ENCODE measurements around the gene OS9. TPM values are rescaled to one million over a fixed set of nuclear protein-coding genes. Genes with fewer than 3 reads are reported as not detected.

The OS9 gene
- total RNA-seq, 1 donor: 211 TPM

DNA sequence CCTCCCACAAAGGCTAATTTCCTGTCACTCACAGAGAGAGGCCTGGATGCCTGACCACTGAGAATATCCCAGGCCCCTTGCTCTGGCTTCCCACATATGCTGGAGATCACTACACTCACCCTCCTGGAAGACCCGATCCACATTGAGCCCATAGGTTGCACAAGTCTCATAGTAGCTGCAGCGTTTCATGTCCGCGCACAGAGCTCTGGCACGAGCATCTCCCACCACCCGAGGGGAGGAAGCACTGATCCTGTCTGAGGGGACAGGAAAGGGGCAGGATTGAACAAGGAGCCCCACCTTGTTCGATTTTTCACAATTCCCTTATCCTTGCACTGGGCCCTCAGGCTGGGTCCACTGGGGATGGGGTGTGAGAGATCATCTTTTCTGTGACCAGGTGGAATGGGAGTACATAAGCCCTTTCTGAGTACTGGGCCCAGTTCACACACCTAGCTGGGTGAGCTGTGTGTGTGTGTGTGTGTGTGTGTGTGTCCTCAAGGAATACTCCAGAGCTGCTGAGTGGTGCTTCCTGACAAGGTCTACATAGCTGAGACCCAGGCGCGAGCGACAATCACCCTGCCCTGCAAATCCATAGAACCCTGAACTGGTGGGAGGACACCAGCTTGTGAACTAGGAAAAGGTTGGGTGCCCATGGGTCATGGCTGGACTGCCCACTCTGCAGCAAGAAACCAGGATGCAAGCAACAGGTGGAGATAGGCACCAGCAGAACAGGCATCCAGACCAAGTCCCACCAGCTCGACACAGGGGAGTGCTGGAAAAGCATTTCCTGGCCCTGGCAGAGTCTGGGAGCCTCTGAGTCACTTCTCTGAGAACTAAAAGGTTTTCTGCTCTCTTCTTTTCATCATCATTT is 39.0 kb downstream of the OS9 start:
- peaks cover 57% of the 10 kb centered on the region for H3K27me3 ChIP-seq (ENCODE audit: insufficient read depth, low read length)
- no peak for TF ChIP-seq CTCF (IDR thresholded peaks at IDR 0.05; ENCODE audit: extremely low read depth, low read depth, low read length)

GRCh38 chr12:57733928-57734327 is 40.0 kb downstream of the OS9 start:
- Histone ChIP-seq H3K4me1 (ENCODE audit: insufficient read depth, low read length) (peaks cover 9% of the 10 kb centered on the region), H3K9me3 (ENCODE audit: low read depth, low read length) (no peaks in the 10 kb centered on the region), H3K27me3 (ENCODE audit: insufficient read depth, low read length) (peaks cover 64% of the 10 kb centered on the region), H2AFZ (ENCODE audit: low read length) (no peak overlapping the region), H4K20me1 (ENCODE audit: insufficient read depth, low read length) (peaks cover 4% of the 10 kb centered on the region), H3K4me3 (ENCODE audit: insufficient read depth, low read length) (no peak overlapping the region), H3K27ac (ENCODE audit: low read depth, low read length) (no peak overlapping the region), H3K79me2 (ENCODE audit: insufficient read depth, low read length) (no peaks in the 10 kb centered on the region), H3K4me2 (ENCODE audit: insufficient read depth, low read length) (no peak overlapping the region), H3K36me3 (ENCODE audit: insufficient read depth, low read length) (no peaks in the 10 kb centered on the region)
- no peak for TF ChIP-seq CTCF (IDR thresholded peaks at IDR 0.05; ENCODE audit: extremely low read depth, low read depth, low read length)
- DNase-seq (ENCODE audit: insufficient read length, low spot score, missing footprints): no peak

More for the DNA sequence above, 39.0 kb downstream of the OS9 start:
- Histone ChIP-seq H2AFZ (ENCODE audit: low read length) (no peak overlapping the region), H3K4me2 (ENCODE audit: insufficient read depth, low read length) (no peak overlapping the region), H3K4me1 (ENCODE audit: insufficient read depth, low read length) (peaks cover 9% of the 10 kb centered on the region), H4K20me1 (ENCODE audit: insufficient read depth, low read length) (peaks cover 4% of the 10 kb centered on the region), H3K4me3 (ENCODE audit: insufficient read depth, low read length) (no peak overlapping the region), H3K27ac (ENCODE audit: low read depth, low read length) (no peak overlapping the region), H3K79me2 (ENCODE audit: insufficient read depth, low read length) (no peaks in the 10 kb centered on the region), H3K9me3 (ENCODE audit: low read depth, low read length) (no peaks in the 10 kb centered on the region), H3K36me3 (ENCODE audit: insufficient read depth, low read length) (no peaks in the 10 kb centered on the region)
- peak; percentile 79 for DNase-seq (ENCODE audit: insufficient read length, low spot score, missing footprints)

DNA sequence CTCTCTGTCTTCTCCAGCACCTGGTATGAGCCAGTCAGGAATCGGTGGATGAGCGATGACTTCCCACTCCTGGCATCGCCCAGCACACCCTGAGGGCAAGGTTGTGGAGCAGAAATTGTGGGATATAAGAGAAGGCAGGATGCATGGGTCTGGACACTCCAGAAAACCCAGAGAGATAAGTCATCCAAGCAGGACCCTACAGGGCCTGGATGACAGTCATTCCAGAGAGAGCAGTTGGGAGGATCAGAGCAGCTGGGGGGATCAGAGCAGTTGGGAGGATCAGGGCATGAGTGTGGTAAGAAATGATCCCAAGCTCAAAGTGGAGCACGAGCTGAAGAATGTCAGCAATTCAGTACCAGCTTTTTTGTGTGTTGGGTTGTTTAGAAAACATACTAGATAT is 40.7 kb downstream of the OS9 start:
- peaks cover 71% of the 10 kb centered on the region for H3K27me3 ChIP-seq (ENCODE audit: insufficient read depth, low read length)
- DNase-seq (ENCODE audit: insufficient read length, low spot score, missing footprints): peak; percentile 69
- H3K9me3 ChIP-seq (ENCODE audit: low read depth, low read length): no peaks in the 10 kb centered on the region
- peaks cover 9% of the 10 kb centered on the region for H3K4me1 ChIP-seq (ENCODE audit: insufficient read depth, low read length)
- H3K4me3 ChIP-seq (ENCODE audit: insufficient read depth, low read length): no peak overlapping the region
- no peak for TF ChIP-seq CTCF (IDR thresholded peaks at IDR 0.05; ENCODE audit: extremely low read depth, low read depth, low read length)
- H2AFZ ChIP-seq (ENCODE audit: low read length): no peak overlapping the region
- H3K4me2 ChIP-seq (ENCODE audit: insufficient read depth, low read length): no peak overlapping the region
- no peaks in the 10 kb centered on the region for H3K79me2 ChIP-seq (ENCODE audit: insufficient read depth, low read length)
- H3K27ac ChIP-seq (ENCODE audit: low read depth, low read length): no peak overlapping the region
- no peaks in the 10 kb centered on the region for H3K36me3 ChIP-seq (ENCODE audit: insufficient read depth, low read length)
- peaks cover 4% of the 10 kb centered on the region for H4K20me1 ChIP-seq (ENCODE audit: insufficient read depth, low read length)

DNA sequence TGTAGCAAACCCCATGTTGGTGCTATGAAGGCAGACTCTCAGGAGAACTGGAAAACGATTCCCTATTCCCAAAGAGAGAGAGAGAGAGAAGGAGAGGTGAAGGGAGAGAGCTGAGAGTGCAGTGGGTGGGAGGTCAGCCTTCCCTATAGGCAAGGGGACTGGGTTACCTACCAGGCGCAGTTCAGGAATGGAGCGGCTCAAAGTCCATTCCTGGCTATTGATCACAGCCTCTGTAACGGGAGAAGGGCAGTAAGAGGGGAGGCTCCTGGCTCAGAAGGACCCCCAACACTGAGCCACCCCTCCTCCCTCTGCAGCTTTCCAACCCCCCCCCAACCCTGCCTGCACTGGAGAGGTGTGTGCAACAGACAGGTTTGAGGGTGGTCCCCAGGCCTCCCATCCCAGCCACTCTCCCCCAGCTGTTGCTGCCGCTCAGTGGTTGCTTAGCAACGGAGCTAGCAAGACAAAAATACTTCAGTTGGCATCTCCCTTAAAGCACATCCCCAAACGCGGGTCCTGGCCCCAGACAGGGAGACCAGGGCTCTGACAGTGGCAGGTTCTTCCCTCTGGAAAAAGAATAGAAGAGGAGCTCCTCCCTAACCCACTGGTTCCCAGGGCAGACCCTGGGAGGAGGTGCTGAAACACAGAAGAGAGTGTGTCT is 41.4 kb downstream of the OS9 start:
- Histone ChIP-seq H3K27me3 (ENCODE audit: insufficient read depth, low read length) (peaks cover 75% of the 10 kb centered on the region), H3K4me3 (ENCODE audit: insufficient read depth, low read length) (no peak overlapping the region), H3K9me3 (ENCODE audit: low read depth, low read length) (no peaks in the 10 kb centered on the region), H3K27ac (ENCODE audit: low read depth, low read length) (no peak overlapping the region), H3K79me2 (ENCODE audit: insufficient read depth, low read length) (no peaks in the 10 kb centered on the region), H3K36me3 (ENCODE audit: insufficient read depth, low read length) (no peaks in the 10 kb centered on the region), H4K20me1 (ENCODE audit: insufficient read depth, low read length) (peaks cover 4% of the 10 kb centered on the region), H2AFZ (ENCODE audit: low read length) (no peak overlapping the region), H3K4me2 (ENCODE audit: insufficient read depth, low read length) (peak overlapping the region; percentile 58), H3K4me1 (ENCODE audit: insufficient read depth, low read length) (peaks cover 9% of the 10 kb centered on the region)
- no peak for TF ChIP-seq CTCF (IDR thresholded peaks at IDR 0.05; ENCODE audit: extremely low read depth, low read depth, low read length)
- peak; percentile 71 for DNase-seq (ENCODE audit: insufficient read length, low spot score, missing footprints)

Measured in osteoblast (primary cell).